ENCODE data around the gene OTOR.

The OTOR gene

GRCh38 chr20:16748308-16748900 is at the start of gene OTOR:
Gene OTOR, plus strand, starts transcription at chr20:16748358. Its CDS starts 44 bp downstream, at chr20:16748402.
- no peak for DNase-seq (ENCODE audit: low read depth in 3 of 3)

- no peak for DNase-seq (ENCODE audit: low read depth in 3 of 3)
These were observed 48.9 kb upstream of the OTOR start for GRCh38 chr20:16699293-16699692.

GRCh38 chr20:16701296-16701695 is 46.9 kb upstream of the OTOR start:
- no peak for DNase-seq (ENCODE audit: low read depth in 3 of 3)

- DNase-seq (ENCODE audit: low read depth in 3 of 3): no peak
These were observed 44.6 kb upstream of the OTOR start for GRCh38 chr20:16703570-16703969.

GRCh38 chr20:16707674-16708073 is 40.5 kb upstream of the OTOR start:
- no peak for DNase-seq (ENCODE audit: low read depth in 3 of 3)

GRCh38 chr20:16708602-16709001 is 39.6 kb upstream of the OTOR start:
- no peak for DNase-seq (ENCODE audit: low read depth in 3 of 3)

GRCh38 chr20:16709017-16709416 is 39.1 kb upstream of the OTOR start:
- DNase-seq (ENCODE audit: low read depth in 3 of 3): no peak

- no peak for DNase-seq (ENCODE audit: low read depth in 3 of 3)
These were observed 37.4 kb upstream of the OTOR start for GRCh38 chr20:16710781-16711180.

GRCh38 chr20:16711661-16712258 is 36.4 kb upstream of the OTOR start:
- DNase-seq (ENCODE audit: low read depth in 3 of 3): no peak

- DNase-seq (ENCODE audit: low read depth in 3 of 3): no peak
These were observed 35.6 kb upstream of the OTOR start for GRCh38 chr20:16712511-16712947.

GRCh38 chr20:16713066-16713465 is 35.1 kb upstream of the OTOR start:
- no peak for DNase-seq (ENCODE audit: low read depth in 3 of 3)

GRCh38 chr20:16714242-16714641 is 33.9 kb upstream of the OTOR start:
- no peak for DNase-seq (ENCODE audit: low read depth in 3 of 3)

- DNase-seq (ENCODE audit: low read depth in 3 of 3): no peak
These were observed 33.4 kb upstream of the OTOR start for GRCh38 chr20:16714751-16715150.

GRCh38 chr20:16719421-16719820 is 28.7 kb upstream of the OTOR start:
- DNase-seq (ENCODE audit: low read depth in 3 of 3): no peak

- no peak for DNase-seq (ENCODE audit: low read depth in 3 of 3)
These were observed 19.1 kb upstream of the OTOR start for GRCh38 chr20:16729080-16729479.

- peak; percentile 79 to 84 (median 80) for DNase-seq (ENCODE audit: low read depth in 3 of 3)
These were observed 18.3 kb upstream of the OTOR start, which contains the start of gene SNRPB2 for GRCh38 chr20:16729565-16730460. Gene SNRPB2, plus strand, starts transcription at chr20:16730026. Its CDS starts 1,677 bp downstream, at chr20:16731703.

GRCh38 chr20:16732506-16733152 is 15.5 kb upstream of the OTOR start:
- no peak for DNase-seq (ENCODE audit: low read depth in 3 of 3)

- DNase-seq (ENCODE audit: low read depth in 3 of 3): no peak
These were observed 7.6 kb upstream of the OTOR start for GRCh38 chr20:16740365-16741072.

GRCh38 chr20:16744178-16744807 is 3.9 kb upstream of the OTOR start:
- no peak for DNase-seq (ENCODE audit: low read depth in 3 of 3)

GRCh38 chr20:16745204-16745603 is 3.0 kb upstream of the OTOR start:
- no peak for DNase-seq (ENCODE audit: low read depth in 3 of 3)

GRCh38 chr20:16747291-16747811 is 807 bp upstream of the OTOR start:
- no peak for DNase-seq (ENCODE audit: low read depth in 3 of 3)
